ENCODE measurements around the gene SLC9B1.
"Not testable (repeated sequence)": the region's sequence is repeated elsewhere in the genome, so short reads cannot be mapped to it uniquely, and the experiment has no call there.

The SLC9B1 gene

DNA sequence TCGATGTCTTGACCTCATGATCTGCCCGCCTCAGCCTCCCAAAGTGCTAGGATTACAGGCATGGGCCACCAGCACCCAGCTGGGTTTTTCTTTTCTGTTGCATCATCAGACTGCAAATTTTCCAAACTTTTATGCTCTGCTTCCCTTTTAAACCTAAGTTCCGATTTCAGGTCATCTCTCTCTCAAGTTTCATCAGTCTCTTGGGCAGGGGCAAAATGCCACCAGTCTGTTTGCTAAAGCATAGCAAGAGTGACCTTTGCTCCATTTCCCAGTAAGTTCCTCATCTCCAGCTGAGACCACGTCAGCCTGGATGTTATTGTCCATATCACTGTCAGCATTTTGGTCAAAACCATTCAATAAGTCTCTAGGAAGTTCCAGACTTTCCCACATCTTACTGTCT is 141.2 kb downstream of the SLC9B1 start:
- not testable (repeated sequence) for H3K4me1 ChIP-seq (ENCODE audit: control insufficient read depth, insufficient read depth, low read length, unreplicated experiment); H3K27ac ChIP-seq (ENCODE audit: low read depth, low read length); H3K27me3 ChIP-seq (ENCODE audit: insufficient read depth, low read length); H3K4me3 ChIP-seq (ENCODE audit: low read depth, low read length); H2AFZ ChIP-seq (ENCODE audit: low read length, unreplicated experiment)
- peaks cover 29% of the 10 kb centered on the region for H3K36me3 ChIP-seq (ENCODE audit: insufficient read depth, low read length)
- H3K79me2 ChIP-seq (ENCODE audit: control insufficient read depth, insufficient read depth, low read length, unreplicated experiment): peaks cover 28% of the 10 kb centered on the region

- H3K79me2 ChIP-seq (ENCODE audit: control insufficient read depth, insufficient read depth, low read length, unreplicated experiment): peaks cover 36% of the 10 kb centered on the region
- H2AFZ ChIP-seq (ENCODE audit: low read length, unreplicated experiment); H3K4me1 ChIP-seq (ENCODE audit: control insufficient read depth, insufficient read depth, low read length, unreplicated experiment); H3K27me3 ChIP-seq (ENCODE audit: insufficient read depth, low read length); H3K4me3 ChIP-seq (ENCODE audit: low read depth, low read length); H3K27ac ChIP-seq (ENCODE audit: low read depth, low read length): not testable (repeated sequence)
- peaks cover 29% of the 10 kb centered on the region for H3K36me3 ChIP-seq (ENCODE audit: insufficient read depth, low read length)
Measured at GRCh38 chr4:102877477-102878106, 141.9 kb downstream of the SLC9B1 start.

GRCh38 chr4:102871772-102872171 is 147.7 kb downstream of the SLC9B1 start:
- Histone ChIP-seq H3K4me1 (ENCODE audit: control insufficient read depth, insufficient read depth, low read length, unreplicated experiment) (peaks cover 20% of the 10 kb centered on the region), H2AFZ (ENCODE audit: low read length, unreplicated experiment) (no peak overlapping the region), H3K79me2 (ENCODE audit: control insufficient read depth, insufficient read depth, low read length, unreplicated experiment) (peaks cover 74% of the 10 kb centered on the region), H3K4me3 (ENCODE audit: low read depth, low read length) (no peak overlapping the region), H3K36me3 (ENCODE audit: insufficient read depth, low read length) (peaks cover 22% of the 10 kb centered on the region), H3K27me3 (ENCODE audit: insufficient read depth, low read length) (no peaks in the 10 kb centered on the region), H3K27ac (ENCODE audit: low read depth, low read length) (no peak overlapping the region)

DNA sequence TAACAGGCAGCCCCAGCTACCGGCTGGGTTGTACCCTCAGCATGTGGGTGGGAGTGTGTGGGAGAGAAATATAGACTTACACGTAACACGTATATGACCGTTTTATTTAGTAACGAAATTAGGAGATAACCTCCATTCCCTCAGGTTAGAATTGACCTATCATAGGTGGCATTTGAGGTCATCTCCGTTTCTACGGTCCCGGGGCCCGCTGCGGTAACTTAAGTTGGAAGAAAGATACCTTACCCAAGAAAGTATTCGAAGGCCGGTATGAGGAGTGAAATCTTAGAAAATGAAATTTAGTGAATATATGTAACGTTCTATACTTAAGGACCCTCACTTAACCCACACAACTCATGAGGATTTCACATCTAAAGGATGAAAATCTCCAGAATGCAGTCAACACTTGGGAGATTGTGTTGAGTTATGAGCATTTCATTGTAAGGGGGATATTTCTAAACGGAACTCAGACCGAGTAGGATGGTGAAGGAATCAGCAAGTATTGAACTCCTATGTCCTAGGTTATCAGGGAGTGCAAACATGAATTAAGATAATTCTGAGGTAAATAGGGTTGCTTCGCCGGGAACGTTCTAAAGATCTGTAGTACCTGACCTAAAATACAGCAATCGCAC is 149.8 kb downstream of the SLC9B1 start:
- H3K27ac ChIP-seq (ENCODE audit: low read depth, low read length): peak overlapping the region; percentile 93
- H2AFZ ChIP-seq (ENCODE audit: low read length, unreplicated experiment): peak overlapping the region; percentile 79
- peaks cover 82% of the 10 kb centered on the region for H3K79me2 ChIP-seq (ENCODE audit: control insufficient read depth, insufficient read depth, low read length, unreplicated experiment)
- H3K4me3 ChIP-seq (ENCODE audit: low read depth, low read length): peak overlapping the region; percentile 79
- no peaks in the 10 kb centered on the region for H3K27me3 ChIP-seq (ENCODE audit: insufficient read depth, low read length)
- peaks cover 22% of the 10 kb centered on the region for H3K4me1 ChIP-seq (ENCODE audit: control insufficient read depth, insufficient read depth, low read length, unreplicated experiment)
- peaks cover 1% of the 10 kb centered on the region for H3K36me3 ChIP-seq (ENCODE audit: insufficient read depth, low read length)

DNA sequence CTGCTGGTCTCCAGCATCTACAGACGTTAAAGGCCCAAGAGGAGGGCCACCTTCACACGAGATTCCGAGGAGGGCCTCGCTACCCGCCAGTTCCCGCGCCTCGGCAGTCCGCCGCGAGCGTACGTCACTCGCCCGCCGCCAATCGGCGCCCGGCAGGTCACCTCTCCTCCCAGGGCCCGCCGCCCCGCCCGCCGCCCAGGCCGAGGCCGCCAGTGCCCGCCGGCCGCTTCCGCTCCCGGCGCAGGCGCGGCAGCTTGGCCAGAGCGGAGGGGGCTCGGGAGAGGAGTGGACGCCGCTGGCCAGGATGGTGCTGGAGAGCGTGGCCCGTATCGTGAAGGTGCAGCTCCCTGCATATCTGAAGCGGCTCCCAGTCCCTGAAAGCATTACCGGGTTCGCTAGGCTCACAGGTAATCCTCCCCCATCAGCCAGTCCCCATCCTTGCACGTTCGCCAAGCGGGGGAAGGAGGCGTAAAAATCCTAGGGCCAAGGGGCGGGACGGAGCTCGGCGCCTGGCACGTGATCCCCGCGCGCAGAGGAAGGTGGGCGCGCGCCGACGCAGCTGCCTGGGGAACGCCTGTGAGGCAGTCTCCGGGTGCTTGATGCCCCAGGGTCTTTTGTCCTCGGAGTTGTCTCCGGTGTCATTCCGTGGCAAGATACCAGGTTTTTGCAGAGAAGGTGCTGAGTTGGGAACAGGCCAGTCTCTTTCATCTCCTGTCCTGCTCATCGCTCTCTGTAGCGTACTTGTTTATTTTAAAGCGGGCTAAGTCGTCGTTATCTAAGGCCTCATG is 150.5 kb downstream of the SLC9B1 start, which contains the start of gene CISD2:
Gene CISD2 (plus strand): TSS at position 212 of the 788 bp plus-strand sequence. CDS start 93 bp downstream, at position 305.
- H2AFZ ChIP-seq (ENCODE audit: low read length, unreplicated experiment): peak within 1 kb of the TSS; percentile 81
- H3K36me3 ChIP-seq (ENCODE audit: insufficient read depth, low read length): no peaks in the 10 kb centered on the region; the same call in 1 of the 2 replicates
- H3K79me2 ChIP-seq (ENCODE audit: control insufficient read depth, insufficient read depth, low read length, unreplicated experiment): peaks cover 83% of the 10 kb centered on the region

DNA sequence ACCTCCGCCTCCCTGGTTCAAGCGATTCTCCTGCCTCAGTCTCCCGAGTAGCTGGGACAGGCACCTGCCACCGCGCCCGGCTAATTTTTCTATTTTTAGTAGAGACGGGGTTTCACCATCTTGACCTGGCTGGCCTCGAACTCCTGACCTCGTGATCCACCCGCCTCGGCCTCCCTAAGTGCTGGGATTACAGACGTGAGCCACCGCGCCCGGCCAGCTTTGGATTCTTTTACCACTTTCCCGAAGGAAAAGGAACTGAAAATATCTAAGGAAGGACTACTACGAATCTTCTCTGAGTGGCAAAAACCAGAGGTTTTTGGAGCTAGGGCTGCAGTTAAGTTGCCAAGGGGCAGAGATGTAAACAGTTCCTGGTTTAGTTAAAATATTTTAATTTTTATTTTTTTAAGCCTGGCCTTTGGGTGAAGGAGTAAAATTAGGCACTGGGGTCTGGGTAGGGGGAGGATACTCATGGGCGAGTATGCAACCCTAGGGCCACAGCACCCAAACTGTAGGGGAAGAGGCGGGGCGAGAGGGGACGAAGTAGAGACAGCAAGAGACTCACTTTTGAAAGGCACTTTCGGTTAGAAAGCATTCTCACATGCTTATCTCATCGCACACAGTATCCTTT is 151.2 kb downstream of the SLC9B1 start:
- H3K79me2 ChIP-seq (ENCODE audit: control insufficient read depth, insufficient read depth, low read length, unreplicated experiment): peaks cover 79% of the 10 kb centered on the region

More for the DNA sequence above, 150.5 kb downstream of the SLC9B1 start, which contains the start of gene CISD2:
- Histone ChIP-seq H3K4me1 (ENCODE audit: control insufficient read depth, insufficient read depth, low read length, unreplicated experiment) (peaks cover 22% of the 10 kb centered on the region), H3K27me3 (ENCODE audit: insufficient read depth, low read length) (no peaks in the 10 kb centered on the region), H3K27ac (ENCODE audit: low read depth, low read length) (peak within 1 kb of the TSS; percentile 93), H3K4me3 (ENCODE audit: low read depth, low read length) (peak within 1 kb of the TSS; percentile 79)

DNA sequence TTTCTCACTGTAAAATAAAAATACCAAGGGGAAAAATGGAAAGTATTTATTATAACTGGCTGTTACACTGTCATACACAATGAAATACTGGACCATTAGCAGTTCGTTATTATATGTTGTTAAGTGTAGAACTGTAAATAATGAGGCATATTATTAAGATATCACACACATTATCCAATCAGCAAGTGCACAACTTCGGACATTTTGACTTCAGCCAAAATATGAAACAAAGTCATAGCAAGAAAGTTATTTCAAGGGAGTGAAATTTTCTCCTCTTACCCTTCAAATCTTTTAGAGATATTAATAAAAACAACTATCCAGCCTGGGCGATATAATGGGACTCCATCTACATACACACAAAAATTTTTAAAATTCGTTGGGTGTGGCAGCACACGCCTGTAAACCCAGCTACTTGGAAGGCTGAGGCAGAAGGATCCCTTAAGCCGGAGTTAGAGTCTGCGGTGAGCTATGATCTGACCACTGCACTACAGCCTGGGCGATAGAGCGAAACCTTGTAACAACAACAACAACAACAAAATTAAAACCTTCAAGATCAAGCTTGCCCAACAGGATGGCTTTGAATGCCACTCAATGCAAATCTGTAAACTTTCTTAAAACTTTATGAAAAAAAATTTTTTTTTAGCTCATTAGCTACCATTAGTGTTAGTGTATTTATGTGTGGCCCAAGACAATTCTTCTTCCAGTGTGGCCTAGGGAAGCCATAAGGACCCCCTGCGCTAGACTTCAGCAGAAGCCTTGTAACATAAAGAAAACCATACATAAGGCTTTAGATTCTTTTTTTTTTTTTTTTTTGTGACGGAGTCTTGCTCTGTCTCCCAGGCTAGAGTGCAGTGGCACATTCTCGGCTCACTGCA is 152.0 kb downstream of the SLC9B1 start:
- Histone ChIP-seq H3K4me1 (ENCODE audit: control insufficient read depth, insufficient read depth, low read length, unreplicated experiment) (peaks cover 22% of the 10 kb centered on the region), H3K27ac (ENCODE audit: low read depth, low read length) (peak overlapping the region; percentile 93; the same call in 1 of the 2 replicates), H3K79me2 (ENCODE audit: control insufficient read depth, insufficient read depth, low read length, unreplicated experiment) (peaks cover 72% of the 10 kb centered on the region), H3K4me3 (ENCODE audit: low read depth, low read length) (peak overlapping the region; percentile 79), H2AFZ (ENCODE audit: low read length, unreplicated experiment) (peak overlapping the region; percentile 1), H3K36me3 (ENCODE audit: insufficient read depth, low read length) (no peaks in the 10 kb centered on the region), H3K27me3 (ENCODE audit: insufficient read depth, low read length) (no peaks in the 10 kb centered on the region)

More for the DNA sequence above, 151.2 kb downstream of the SLC9B1 start:
- Histone ChIP-seq H3K4me1 (ENCODE audit: control insufficient read depth, insufficient read depth, low read length, unreplicated experiment) (peaks cover 22% of the 10 kb centered on the region), H2AFZ (ENCODE audit: low read length, unreplicated experiment) (peak overlapping the region; percentile 81), H3K4me3 (ENCODE audit: low read depth, low read length) (peak overlapping the region; percentile 79), H3K36me3 (ENCODE audit: insufficient read depth, low read length) (no peaks in the 10 kb centered on the region; the same call in 1 of the 2 replicates), H3K27me3 (ENCODE audit: insufficient read depth, low read length) (no peaks in the 10 kb centered on the region), H3K27ac (ENCODE audit: low read depth, low read length) (peak overlapping the region; percentile 93)

DNA sequence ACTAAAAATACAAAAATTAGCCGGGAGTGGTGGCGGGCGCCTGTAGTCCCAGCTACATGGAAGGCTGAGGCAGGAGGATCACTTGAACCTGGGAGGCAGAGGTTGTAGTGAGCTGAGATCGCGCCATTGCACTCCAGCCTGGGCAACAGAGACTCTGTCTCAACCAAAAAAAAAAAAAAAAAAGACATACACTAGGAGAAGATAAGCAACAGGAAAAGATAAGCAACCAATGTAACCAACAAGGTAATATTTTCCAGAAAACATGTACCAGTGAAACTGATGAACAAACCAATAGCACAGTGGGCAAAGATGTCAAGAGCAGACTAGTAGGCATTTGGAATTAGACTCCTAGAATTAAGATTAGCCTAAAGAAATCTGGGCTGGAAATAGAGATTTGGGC is 154.2 kb downstream of the SLC9B1 start:
- H2AFZ ChIP-seq (ENCODE audit: low read length, unreplicated experiment); H3K36me3 ChIP-seq (ENCODE audit: insufficient read depth, low read length); H3K27me3 ChIP-seq (ENCODE audit: insufficient read depth, low read length); H3K27ac ChIP-seq (ENCODE audit: low read depth, low read length); H3K4me3 ChIP-seq (ENCODE audit: low read depth, low read length): not testable (repeated sequence)
- peaks cover 50% of the 10 kb centered on the region for H3K79me2 ChIP-seq (ENCODE audit: control insufficient read depth, insufficient read depth, low read length, unreplicated experiment)
- H3K4me1 ChIP-seq (ENCODE audit: control insufficient read depth, insufficient read depth, low read length, unreplicated experiment): peaks cover 11% of the 10 kb centered on the region

- peaks cover 11% of the 10 kb centered on the region for H3K4me1 ChIP-seq (ENCODE audit: control insufficient read depth, insufficient read depth, low read length, unreplicated experiment)
- H3K79me2 ChIP-seq (ENCODE audit: control insufficient read depth, insufficient read depth, low read length, unreplicated experiment): peaks cover 37% of the 10 kb centered on the region
- no peak overlapping the region for H3K27ac ChIP-seq (ENCODE audit: low read depth, low read length)
- H3K36me3 ChIP-seq (ENCODE audit: insufficient read depth, low read length): peaks cover 15% of the 10 kb centered on the region
- H3K27me3 ChIP-seq (ENCODE audit: insufficient read depth, low read length): no peaks in the 10 kb centered on the region
- H2AFZ ChIP-seq (ENCODE audit: low read length, unreplicated experiment): no peak overlapping the region
- no peak overlapping the region for H3K4me3 ChIP-seq (ENCODE audit: low read depth, low read length)
Measured at GRCh38 chr4:102862747-102863146, 156.8 kb downstream of the SLC9B1 start.

Data from ACC112 (cell line).